HG03095 (cell line): ENCODE results near the gene USP47.
"Not testable (repeated sequence)": the region's sequence is repeated elsewhere in the genome, so short reads cannot be mapped to it uniquely, and the experiment has no call there.

Source experiments
- ATAC-seq: cut with Tn5 transposase; IDR thresholded peaks from one replicate; pipeline ENCODE4 v1.9.1; 2021; ENCODE audit warnings: moderate library complexity; ENCODE audit not compliant: unreplicated experiment

USP47 gene

GRCh38 chr11:11821899-11822298, 19.9 kb upstream of the USP47 start:
- no peak for ATAC-seq

DNA sequence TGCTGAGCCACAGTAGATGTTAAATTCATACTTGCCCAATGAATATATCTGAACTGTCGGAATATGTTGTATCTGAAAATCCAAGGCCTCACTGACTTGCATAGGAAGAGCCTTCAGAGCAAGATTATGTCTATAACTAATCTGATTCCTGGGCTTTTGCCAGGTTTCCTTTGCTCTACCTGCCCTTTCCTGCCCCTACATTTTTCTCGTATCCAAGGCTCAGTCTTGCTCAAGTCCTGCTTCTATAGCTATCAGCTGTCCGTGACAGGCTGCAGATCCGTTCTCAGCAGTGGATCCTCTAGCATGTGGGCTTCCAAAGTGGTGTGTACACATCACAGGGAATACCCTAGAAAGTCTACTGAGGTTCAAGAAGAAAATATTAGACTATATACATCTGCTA, 18.8 kb upstream of the USP47 start:
- no peak for ATAC-seq

- no peak for ATAC-seq
Measured at GRCh38 chr11:11826260-11826659, 15.5 kb upstream of the USP47 start.

GRCh38 chr11:11827272-11827671, 14.5 kb upstream of the USP47 start:
- no peak for ATAC-seq

DNA sequence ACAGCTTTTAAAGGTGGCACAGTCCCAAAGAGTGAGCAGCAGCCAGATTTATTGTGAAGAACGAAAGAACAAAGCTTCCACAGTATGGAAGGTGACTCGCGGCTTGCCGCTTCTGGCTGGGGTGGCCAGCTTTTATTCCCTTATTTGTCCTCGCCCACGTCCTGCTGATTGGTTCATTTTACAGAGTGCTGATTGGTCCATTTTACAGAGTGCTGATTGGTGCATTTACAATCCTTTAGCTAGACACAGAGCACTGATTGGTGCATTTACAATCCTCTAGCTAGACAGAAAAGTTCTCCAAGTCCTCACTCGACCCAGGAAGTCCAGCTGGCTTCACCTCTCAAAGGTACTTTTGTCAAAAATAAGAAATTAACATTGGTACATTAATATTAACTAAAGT, 10.4 kb upstream of the USP47 start:
- not testable (repeated sequence) for ATAC-seq

DNA sequence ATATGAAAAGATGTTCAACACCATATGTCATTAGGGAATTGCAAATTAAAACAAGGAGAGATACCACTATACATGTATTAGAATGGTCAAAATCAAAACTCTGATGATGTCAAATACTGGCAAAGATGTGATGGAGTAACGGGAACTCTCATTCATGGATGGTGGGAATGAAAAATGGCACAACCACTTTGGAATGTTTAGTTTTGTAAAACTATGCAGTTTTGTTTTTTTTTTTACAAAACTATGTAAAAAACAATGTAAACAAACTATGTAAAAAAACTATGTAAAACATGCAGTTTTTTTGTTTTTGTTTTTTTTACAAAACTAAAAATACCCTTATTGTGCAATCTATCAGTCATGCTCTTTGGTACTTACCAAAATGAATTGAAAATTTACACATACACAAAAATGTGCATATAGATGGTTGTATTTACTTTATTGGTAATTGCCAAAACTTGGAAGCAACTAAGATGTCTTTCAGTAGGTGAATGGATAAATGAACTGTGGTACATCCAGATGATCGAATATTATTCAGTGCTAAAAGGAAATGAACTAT, 5.0 kb upstream of the USP47 start:
- no peak for ATAC-seq

DNA sequence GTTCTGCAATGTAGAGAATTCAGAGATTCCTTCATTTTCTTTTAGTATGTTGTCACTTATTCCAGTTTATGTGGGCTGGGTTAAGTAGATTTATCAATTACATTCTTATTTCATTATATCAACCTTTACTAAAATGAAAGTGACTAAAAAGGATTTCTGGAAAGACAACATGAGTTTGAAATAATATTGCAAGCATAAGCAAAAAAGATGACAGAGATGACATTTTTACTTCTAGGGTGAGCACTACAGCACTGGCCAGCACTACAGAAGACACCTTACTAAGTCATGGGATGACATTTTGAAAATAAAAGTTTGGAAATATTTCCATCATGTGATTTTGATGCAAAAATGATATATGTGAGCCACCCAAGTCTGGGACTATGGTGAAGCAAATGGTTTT, 2.1 kb upstream of the USP47 start:
- ATAC-seq, result no peak

GRCh38 chr11:11841116-11841722, 553 bp upstream of the USP47 start:
- ATAC-seq, result peak; percentile 31

DNA sequence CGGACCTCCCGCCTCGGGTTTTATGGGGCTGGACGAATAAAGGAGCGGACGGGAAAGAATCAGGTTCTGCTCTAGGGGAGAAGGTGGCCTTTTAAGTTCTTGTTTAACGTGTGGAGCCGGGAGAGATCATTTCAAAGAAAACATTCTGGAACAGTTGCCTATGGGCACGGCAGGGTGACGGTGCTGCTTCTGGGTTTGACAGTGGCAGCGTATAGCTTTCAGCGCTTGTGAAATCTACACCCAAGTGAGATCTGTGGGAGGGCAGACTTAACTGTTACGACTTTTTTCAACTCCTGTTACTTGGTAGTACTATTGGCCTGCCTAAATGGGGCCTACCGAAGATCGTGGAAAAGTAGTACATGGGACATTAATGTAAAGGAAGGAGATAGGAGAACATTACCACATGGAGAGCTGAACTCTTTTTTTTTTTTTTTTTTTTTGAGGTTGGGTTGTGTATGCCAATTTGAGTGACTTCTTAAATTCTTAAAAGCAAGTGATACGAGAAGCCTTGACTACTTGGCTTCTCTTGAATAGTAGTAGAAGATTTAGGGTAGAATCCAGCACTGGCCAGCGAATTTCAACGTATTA, 743 bp downstream of the USP47 start:
- ATAC-seq, result peak; percentile 38

DNA sequence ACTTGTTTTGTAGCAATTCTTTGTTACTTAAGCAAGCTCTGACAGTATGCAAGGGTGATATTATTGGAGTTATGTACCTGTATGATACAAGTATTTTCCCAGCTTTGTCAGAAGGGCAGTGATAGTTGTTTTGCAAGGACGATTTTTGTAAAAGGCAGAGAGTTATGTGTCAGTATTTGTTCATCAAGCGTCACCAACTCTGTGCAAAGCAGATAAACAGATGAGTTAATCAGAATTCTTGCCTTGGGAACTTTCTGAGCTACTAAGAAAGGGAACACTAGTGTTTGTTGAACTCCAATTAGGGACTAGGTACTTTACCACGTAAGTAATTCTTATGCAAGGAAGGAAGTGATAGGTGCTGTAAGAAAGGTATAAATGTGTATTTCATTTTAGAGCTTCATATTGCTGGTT, 1.4 kb downstream of the USP47 start:
- no peak for ATAC-seq

DNA sequence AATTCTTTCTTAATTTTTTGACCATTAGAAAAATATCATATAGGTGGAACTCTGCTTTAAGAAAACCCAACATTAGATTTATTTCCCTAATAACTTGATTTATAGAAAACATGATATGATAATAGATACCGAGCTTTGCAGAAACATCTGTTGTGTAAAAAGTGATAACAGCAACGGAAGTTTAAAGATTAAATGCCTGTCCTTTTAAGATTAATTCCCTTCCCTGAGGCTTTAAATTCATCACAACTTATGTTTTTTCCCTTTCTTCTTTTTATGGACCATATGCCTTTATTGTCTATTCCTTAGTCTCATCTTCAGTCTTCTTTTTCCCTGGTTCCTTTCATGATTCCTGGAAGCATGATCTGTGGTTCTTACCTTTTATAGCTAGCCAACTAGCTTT, 1.9 kb downstream of the USP47 start:
- ATAC-seq, result no peak

- ATAC-seq, result no peak
Measured at GRCh38 chr11:11844272-11844671, 2.5 kb downstream of the USP47 start.

GRCh38 chr11:11845071-11845470, 3.3 kb downstream of the USP47 start:
- ATAC-seq, result no peak

GRCh38 chr11:11845551-11845950, 3.8 kb downstream of the USP47 start:
- ATAC-seq, result no peak

GRCh38 chr11:11847082-11847481, 5.3 kb downstream of the USP47 start:
- ATAC-seq, result no peak

- ATAC-seq, result peak; percentile 62
Measured at GRCh38 chr11:11848891-11849746, 7.3 kb downstream of the USP47 start.

GRCh38 chr11:11850668-11851067, 8.9 kb downstream of the USP47 start:
- ATAC-seq, result no peak

- ATAC-seq, result no peak
Measured at GRCh38 chr11:11856638-11857037, 14.9 kb downstream of the USP47 start.

DNA sequence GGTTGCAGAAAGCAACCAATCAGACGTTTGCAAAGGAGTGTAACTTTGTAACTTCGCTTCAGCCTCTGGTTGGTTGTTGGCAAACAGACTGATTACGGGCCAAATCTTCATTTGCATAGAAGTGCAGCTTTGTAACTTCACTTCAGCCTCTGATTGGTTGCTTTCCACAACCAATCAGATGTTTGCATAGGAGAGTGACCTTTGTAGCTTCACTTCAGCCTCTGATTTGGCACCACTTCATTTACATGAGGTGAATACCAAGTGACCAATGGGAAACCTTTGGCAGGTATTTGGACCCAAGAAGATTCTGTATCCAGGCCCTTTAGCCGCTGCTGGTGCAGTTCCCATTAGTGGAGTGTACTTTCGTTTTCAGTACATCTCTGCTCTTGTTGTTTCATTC, 16.0 kb downstream of the USP47 start:
- no peak for ATAC-seq

DNA sequence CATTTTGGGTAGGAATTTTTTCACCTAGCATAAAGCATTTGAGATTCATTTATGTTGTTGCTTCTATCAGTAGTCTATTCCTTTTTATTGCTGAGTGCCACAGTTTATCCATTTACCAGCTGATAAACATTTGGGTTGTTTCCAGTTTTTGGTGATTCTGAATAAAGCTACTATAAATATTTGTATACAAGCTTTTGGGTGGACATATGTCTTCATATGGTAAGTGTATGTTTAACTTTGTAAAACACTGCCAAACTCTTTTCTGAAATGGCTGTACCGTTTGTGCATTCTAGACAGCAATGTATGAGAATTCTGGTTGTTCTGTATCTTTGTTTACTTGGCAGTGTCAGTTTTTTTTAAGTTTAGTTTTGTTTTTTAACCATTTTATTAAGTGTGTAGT, 16.9 kb downstream of the USP47 start:
- no peak for ATAC-seq

- ATAC-seq, result no peak
Measured at GRCh38 chr11:11860103-11860979, 18.6 kb downstream of the USP47 start.
